Psoas muscle (tissue), 8 donors: ENCODE results near the gene ZNF813. TPM values are rescaled to one million over a fixed set of nuclear protein-coding genes. Genes with fewer than 3 reads are reported as not detected.
"Not testable (repeated sequence)": the region's sequence is repeated elsewhere in the genome, so short reads cannot be mapped to it uniquely, and the experiment has no call there.

Experiments
- ATAC-seq, 4 donors: fragments of 200-7000 bp; cut with Tn5 transposase; one replicate each; pipeline ENCODE4 v1.9.1; 2020; ENCODE audit warnings: moderate library complexity in 3 of 4, mild to moderate bottlenecking in 2 of 4
- DNase-seq, 2 donors: peaks; one replicate each; pipeline ENCODE4 v3.0.0-alpha.2; 2020
- H3K27ac ChIP-seq: fragments of 200-600 bp; one replicate; pipeline ENCODE4 v1.8.0; 2022
- H3K27me3 ChIP-seq, 3 donors: fragments of 200-600 bp in 1 of 3; one replicate each; pipeline versions ENCODE4 v1.6.1 to v1.8.0; 2013 to 2022; ENCODE audit warnings: low read length in 2 of 3, mild to moderate bottlenecking in 2 of 3, moderate library complexity in 1 of 3; ENCODE audit not compliant: insufficient read depth in 3 of 3
- H3K36me3 ChIP-seq, 2 donors: fragments of 200-600 bp in 1 of 2; one replicate each; pipeline versions ENCODE4 v1.6.1 to v1.8.0; 2013 to 2022; ENCODE audit warnings: low read depth in 1 of 2, mild to moderate bottlenecking in 1 of 2, moderate library complexity in 1 of 2; ENCODE audit not compliant: insufficient read depth in 1 of 2
- H3K4me1 ChIP-seq: fragments of 200-600 bp; one replicate; pipeline ENCODE4 v1.8.0; 2022
- H3K4me3 ChIP-seq: fragments of 200-600 bp; one replicate; pipeline ENCODE4 v1.8.0; 2022; ENCODE audit warnings: mild to moderate bottlenecking
- H3K9me3 ChIP-seq: fragments of 200-600 bp; one replicate; pipeline ENCODE4 v1.8.0; 2022
- WGBS, 3 donors: extraction: QIAGEN DNeasy Blood & Tissue Kit; methylation state at CpG; one replicate each; pipeline versions ENCODE4 v1.1.6 to v1.1.7; 2013; 5-methylcytosine and 5-hydroxymethylcytosine counted together
- intact Hi-C, 2 donors: fragments of 100-400 bp; cut with DNase I; formaldehyde crosslinking; loops; one replicate each; pipeline versions ENCODE4 v1.11.0 to v1.14.2; 2022
- polyA plus RNA-seq, 3 donors: library from polyadenylated mRNA; stranded (reverse); fragments of 200-250 nt; gene quantifications; one replicate each; pipeline ENCODE4 v1.2.3, GENCODE V29; 2013
- total RNA-seq, 4 donors: library from RNA; stranded (reverse); fragmentation: NEBNext Ultra II Directional in 2 of 4; extraction: Animal tissue kit (Norgen Biotek cat#: 25700) in 2 of 4; gene quantifications; one replicate each; pipeline versions ENCODE4 v1.2.1 to v1.2.4, GENCODE V29; 2021 to 2023
- TF ChIP-seq, protein P1 (sequence below): fragments of 200-600 bp; IDR thresholded peaks from one replicate; pipeline ENCODE4 v1.8.0; 2022; ENCODE audit warnings: antibody characterized with exemption
- donor health status: healthy with polysubstance abuse.
- donor health status: DM: no; HTN: no; CAD: no; lungs with moderate emphysema.
- donor health status: Bipolar disorder and iron deficiency.
- donor health status: healthy.
- donor health status: DM: yes; HTN: yes; CAD: no.
- donor health status: DM: no; HTN: no; CAD: no.
- donor health status: DM: no; HTN: no; CAD: no.
- donor health status: DM: yes; HTN: yes; CAD: no.

ZNF813 gene
- total and polyA plus RNA-seq, 7 donors, result 0.31 to 1.7 (median 0.99) TPM

DNA sequence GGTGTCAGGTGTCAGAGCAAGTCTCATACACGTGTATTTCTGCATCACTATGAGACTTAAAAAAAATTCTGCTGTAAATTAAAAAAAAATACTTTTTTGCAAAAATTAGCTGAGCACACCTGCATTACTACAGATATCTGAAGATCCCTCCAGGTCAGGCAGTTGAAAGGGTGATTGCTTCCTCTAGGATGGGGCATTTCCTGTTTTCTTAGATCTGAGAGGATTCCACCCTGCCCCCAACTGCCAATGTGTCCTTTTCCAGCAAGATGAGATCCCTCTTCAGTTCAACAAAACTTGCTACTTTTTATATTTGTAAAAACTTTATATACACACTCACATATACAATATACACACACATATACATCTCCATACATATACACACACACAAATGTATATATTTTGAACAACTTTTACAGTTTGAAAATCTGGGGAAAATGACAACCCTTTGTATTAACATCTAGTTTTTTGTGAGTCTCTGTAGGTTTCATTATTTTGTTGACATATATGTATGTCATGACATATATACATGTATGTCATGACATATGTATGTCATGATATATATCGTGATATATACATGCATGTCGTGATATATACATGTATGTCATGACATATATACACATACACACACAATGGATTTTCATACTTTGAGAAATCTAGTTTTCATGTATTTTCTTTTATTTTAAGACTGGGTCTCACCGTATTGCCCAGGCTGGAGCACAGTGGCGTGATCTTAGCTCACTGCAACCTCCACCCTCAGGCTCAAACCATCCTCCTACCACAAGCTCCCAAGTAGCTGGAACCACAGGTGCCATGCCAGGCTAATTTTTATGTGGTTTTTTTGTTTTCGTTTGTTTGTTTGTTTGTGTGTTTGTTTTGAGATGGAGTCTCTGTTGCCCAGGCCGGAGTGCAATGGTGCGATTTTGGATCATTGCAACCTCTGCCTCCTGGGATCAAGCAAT lies 17.8 kb downstream of the ZNF813 start:
- H3K27ac ChIP-seq, result no peak overlapping the region
- WGBS, 3 donors, result 75 to 80% (median 77%) methylated on average over 8 of the region's 8 CpGs
- H3K36me3 ChIP-seq, result peaks cover 0 to 4% of the 10 kb centered on the region in 2 donors
- H3K27me3 ChIP-seq, result no peaks in the 10 kb centered on the region
- H3K9me3 ChIP-seq, result peaks cover 28% of the 10 kb centered on the region
- no peaks in the 10 kb centered on the region for H3K4me1 ChIP-seq
- intact Hi-C loops, result no loop called here
- no peak for ATAC-seq
- TF ChIP-seq, protein P1, sequence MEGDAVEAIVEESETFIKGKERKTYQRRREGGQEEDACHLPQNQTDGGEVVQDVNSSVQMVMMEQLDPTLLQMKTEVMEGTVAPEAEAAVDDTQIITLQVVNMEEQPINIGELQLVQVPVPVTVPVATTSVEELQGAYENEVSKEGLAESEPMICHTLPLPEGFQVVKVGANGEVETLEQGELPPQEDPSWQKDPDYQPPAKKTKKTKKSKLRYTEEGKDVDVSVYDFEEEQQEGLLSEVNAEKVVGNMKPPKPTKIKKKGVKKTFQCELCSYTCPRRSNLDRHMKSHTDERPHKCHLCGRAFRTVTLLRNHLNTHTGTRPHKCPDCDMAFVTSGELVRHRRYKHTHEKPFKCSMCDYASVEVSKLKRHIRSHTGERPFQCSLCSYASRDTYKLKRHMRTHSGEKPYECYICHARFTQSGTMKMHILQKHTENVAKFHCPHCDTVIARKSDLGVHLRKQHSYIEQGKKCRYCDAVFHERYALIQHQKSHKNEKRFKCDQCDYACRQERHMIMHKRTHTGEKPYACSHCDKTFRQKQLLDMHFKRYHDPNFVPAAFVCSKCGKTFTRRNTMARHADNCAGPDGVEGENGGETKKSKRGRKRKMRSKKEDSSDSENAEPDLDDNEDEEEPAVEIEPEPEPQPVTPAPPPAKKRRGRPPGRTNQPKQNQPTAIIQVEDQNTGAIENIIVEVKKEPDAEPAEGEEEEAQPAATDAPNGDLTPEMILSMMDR, result no peak
- no peak overlapping the region for H3K4me3 ChIP-seq
- DNase-seq, result no peak

DNA sequence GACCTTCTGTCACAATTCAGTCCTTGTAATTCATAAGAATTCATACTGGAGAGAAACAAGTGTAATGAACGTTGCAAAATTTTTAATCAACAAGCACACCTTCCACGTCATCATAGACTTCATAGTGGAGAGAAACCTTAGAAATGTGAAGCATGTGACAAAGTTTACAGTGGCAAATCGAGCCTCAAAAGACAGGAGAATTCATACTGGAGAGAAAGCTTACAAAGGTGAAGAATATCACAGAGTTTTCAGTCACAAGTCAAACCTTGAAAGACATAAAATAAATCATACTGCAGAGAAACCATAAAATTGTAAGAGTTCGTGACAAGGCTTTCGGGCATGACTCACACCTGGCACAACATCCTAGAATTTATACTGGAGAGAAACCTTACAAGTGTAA lies 24.6 kb downstream of the ZNF813 start:
- DNase-seq (no peak), ATAC-seq (no peak)
- H3K4me1 ChIP-seq, result no peaks in the 10 kb centered on the region
- 91 to 97% (median 94%) methylated on average over 5 of the region's 5 CpGs for WGBS, 3 donors
- TF ChIP-seq, protein P1, result no peak
- intact Hi-C loops, result no loop called here
- peaks cover 0 to 18% of the 10 kb centered on the region in 2 donors for H3K36me3 ChIP-seq
- no peak overlapping the region for H3K27ac ChIP-seq
- no peaks in the 10 kb centered on the region for H3K27me3 ChIP-seq
- no peak overlapping the region for H3K4me3 ChIP-seq
- H3K9me3 ChIP-seq, result peaks cover 39% of the 10 kb centered on the region

DNA sequence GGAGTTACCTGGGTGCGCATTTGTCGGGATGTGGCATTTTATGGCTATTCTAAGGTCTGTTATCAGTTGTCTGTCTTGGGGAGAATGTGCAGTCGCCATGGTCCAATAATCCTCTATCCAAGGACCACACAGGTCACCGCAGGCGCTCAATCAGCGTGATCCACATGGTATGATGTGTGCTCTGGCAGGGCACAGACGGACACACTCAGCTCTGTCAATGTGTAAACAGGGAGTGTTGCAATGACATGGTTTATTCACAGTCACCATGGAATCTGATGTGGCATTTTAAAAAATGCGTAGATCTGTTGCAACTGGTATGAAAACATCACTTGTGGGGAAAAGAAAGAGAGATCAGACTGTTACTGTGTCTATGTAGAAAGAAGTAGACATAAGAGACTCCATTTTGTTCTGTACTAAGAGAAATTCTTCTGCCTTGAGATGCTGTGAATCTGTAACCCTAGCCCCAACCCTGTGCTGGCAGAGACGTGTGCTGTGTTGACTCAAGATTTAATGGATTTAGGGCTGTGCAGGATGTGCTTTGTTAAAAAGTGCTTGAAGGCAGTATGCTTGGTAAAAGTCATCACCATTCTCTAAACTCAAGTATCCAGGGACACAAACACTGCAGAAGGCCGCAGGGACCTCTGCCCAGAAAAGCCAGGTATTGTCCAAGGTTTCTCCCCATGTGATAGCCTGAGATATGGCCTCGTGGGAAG lies 29.9 kb downstream of the ZNF813 start:
- WGBS, 3 donors, result 62 to 63% (median 62%) methylated on average over 11 of the region's 11 CpGs

DNA sequence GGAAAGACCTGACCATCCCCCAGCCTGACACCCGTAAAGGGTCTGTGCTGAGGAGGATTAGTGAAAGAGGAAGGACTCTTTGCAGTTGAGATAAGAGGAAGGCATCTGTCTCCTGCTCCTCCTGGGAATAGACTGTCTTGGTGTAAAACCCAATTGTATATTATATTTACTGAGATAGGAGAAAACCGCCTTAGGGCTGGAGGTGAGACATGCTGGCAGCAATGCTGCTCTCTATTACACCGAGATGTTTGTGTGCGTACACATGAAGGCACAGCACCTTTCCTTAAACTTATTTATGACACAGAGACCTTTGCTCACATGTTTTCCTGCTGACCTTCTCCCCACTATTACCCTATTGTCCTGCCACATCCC lies 30.5 kb downstream of the ZNF813 start:
- H3K4me3 ChIP-seq, H3K27me3 ChIP-seq, H3K36me3 ChIP-seq, intact Hi-C loops, ATAC-seq, DNase-seq, H3K4me1 ChIP-seq, H3K9me3 ChIP-seq, H3K27ac ChIP-seq: not testable (repeated sequence)
- 53 to 60% (median 58%) methylated on average over 4 of the region's 4 CpGs for WGBS, 3 donors

More for the DNA sequence above, 29.9 kb downstream of the ZNF813 start:
- H3K4me3 ChIP-seq, intact Hi-C loops, H3K27me3 ChIP-seq, DNase-seq, H3K27ac ChIP-seq, H3K4me1 ChIP-seq, ATAC-seq, H3K36me3 ChIP-seq: not testable (repeated sequence)
- peaks cover 15% of the 10 kb centered on the region for H3K9me3 ChIP-seq

DNA sequence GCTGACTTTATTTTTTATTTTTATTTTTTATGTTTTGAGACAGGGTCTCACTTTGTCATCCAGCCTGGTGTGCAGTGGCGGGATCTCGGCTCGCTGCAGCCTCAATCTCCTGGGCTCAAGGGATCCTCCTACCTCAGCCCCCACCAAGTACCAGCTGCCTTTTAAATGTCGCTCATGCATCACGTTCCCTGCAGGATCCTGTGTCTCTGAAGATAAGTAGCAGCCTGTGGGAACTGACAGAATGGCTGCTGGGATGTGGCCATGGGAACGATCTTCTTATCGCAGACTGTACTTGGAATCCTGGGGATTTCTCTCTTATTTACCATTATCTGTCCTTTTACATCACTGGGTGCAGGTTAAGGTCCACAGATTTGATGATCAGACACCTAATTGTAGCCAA lies 35.6 kb downstream of the ZNF813 start:
- H3K27ac ChIP-seq, ATAC-seq, H3K9me3 ChIP-seq, DNase-seq, intact Hi-C loops, H3K4me3 ChIP-seq, H3K36me3 ChIP-seq, H3K4me1 ChIP-seq, H3K27me3 ChIP-seq: not testable (repeated sequence)
- WGBS, 3 donors, result 31 to 48% (median 32%) methylated on average over 7 of the region's 7 CpGs

DNA sequence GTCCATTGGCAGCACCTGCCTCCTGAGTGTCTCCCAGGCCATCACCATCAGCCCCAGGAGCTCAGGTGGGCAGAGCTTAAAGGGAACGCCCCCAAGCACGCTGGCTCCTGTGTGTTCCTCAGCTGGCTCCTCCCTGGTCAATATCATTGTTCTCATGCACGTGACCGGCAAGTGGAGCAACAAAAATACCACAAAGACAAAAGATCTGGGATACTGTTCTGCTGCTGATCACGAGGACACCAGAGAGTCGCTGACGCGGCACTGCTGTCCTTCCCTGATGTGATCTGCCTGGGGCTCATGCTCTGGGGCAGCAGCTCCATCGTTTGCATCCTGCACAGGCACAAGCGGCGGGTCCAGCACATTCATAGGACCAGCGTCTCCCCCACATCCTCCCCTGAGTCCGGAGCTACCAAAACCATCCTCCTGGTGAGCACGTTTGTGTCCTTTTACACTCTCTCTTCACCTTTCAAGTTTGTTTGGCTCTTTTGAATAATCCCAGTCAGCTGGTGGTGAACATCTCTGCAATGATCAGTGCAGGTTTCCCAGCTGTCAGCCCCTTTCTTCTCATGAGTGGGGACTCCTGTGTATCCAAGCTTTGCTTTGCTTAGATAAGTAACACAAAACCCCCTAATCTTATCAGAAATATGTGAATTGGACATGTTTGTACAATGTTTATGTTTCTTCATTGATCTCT lies 36.3 kb downstream of the ZNF813 start:
- H3K9me3 ChIP-seq, DNase-seq, H3K27ac ChIP-seq, H3K4me3 ChIP-seq, H3K36me3 ChIP-seq, intact Hi-C loops, H3K4me1 ChIP-seq, H3K27me3 ChIP-seq: not testable (repeated sequence)
- ATAC-seq, result peak in 1 of 4 donors; percentile 41
- 4 to 16% (median 5%) methylated on average over 6 to 10 of the region's 14 CpGs for WGBS, 3 donors

DNA sequence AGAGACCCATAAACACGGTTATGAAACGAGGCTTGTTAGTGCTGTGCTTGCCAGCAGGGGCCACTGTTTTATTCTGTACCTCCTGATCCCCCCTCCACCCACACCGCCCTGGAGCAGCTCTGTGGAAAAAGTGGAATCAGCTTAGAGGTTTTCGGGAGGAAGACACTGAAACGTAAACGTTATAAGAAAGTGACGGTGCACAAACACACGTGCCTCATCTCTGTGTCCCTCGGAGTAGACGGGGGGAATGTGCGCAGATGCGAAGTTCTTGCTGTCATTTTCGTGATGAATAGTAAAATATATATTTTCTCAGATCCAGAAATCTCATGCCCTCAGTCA lies 36.8 kb downstream of the ZNF813 start:
- H3K4me1 ChIP-seq, H3K36me3 ChIP-seq, H3K9me3 ChIP-seq, DNase-seq, intact Hi-C loops, H3K27me3 ChIP-seq, H3K27ac ChIP-seq: not testable (repeated sequence)
- peak in 1 of 4 donors; percentile 72 for ATAC-seq
- H3K4me3 ChIP-seq, result peak overlapping the region; percentile 35
- 9 to 14% (median 9%) methylated on average over 11 to 13 of the region's 13 CpGs for WGBS, 3 donors
